KOPT-K1 (cell line): ENCODE data around the gene SFRP4.
"Not testable (repeated sequence)": the region's sequence is repeated elsewhere in the genome, so short reads cannot be mapped to it uniquely, and the experiment has no call there.

Experiments
- H3K27ac ChIP-seq: fragments of 200-600 bp; sonication (generic); 2 replicates; pipeline ENCODE4 v1.5.1; 2016; ENCODE audit warnings: antibody characterized with exemption, mild to moderate bottlenecking, low read depth, low read length; ENCODE audit not compliant: poor library complexity, severe bottlenecking
- H3K36me3 ChIP-seq: fragments of 200-600 bp; sonication (generic); 2 replicates; pipeline ENCODE4 v1.5.1; 2017; ENCODE audit warnings: antibody characterized with exemption, mild to moderate bottlenecking, low read length, moderate library complexity; ENCODE audit not compliant: insufficient read depth
- H3K9me3 ChIP-seq: fragments of 200-600 bp; sonication (generic); 2 replicates; pipeline ENCODE4 v1.5.1; 2017; ENCODE audit warnings: antibody characterized with exemption, low read length, mild to moderate bottlenecking; ENCODE audit not compliant: insufficient read depth, poor library complexity, severe bottlenecking

The SFRP4 gene

GRCh38 chr7:37916673-37917660 lies at the start of gene SFRP4:
Gene SFRP4, minus strand, starts transcription at chr7:37916817. Its CDS starts 280 bp downstream, at chr7:37916537.
- no peaks in the 10 kb centered on the region for H3K9me3 ChIP-seq
- no peak within 1 kb of the TSS for H3K27ac ChIP-seq
- H3K36me3 ChIP-seq, result no peaks in the 10 kb centered on the region

DNA sequence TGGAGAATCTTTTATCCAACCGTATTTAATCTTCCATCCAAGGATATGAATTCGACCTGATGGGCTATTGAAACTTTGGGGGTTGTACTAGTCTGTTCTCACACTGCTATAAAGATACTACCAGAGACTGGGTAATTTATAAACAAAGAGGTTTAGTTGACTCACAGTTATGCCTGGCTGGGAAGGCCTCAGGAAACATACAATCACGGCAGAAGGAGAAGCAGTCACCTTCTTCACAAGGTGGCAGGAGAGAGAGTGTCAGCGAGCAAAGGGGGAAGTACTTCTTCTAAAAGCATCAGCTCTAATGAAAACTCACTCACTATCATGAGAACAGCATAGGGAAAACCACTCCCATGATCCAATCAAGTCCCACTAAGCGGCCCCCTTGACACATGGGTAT lies 47.6 kb upstream of the SFRP4 start:
- no peaks in the 10 kb centered on the region for H3K36me3 ChIP-seq

GRCh38 chr7:37961251-37961650 lies 44.6 kb upstream of the SFRP4 start:
- Histone ChIP-seq H3K9me3 (no peaks in the 10 kb centered on the region), H3K36me3 (no peaks in the 10 kb centered on the region), H3K27ac (no peak overlapping the region)

More for the DNA sequence above, 47.6 kb upstream of the SFRP4 start:
- no peak overlapping the region for H3K27ac ChIP-seq
- H3K9me3 ChIP-seq, result no peaks in the 10 kb centered on the region

DNA sequence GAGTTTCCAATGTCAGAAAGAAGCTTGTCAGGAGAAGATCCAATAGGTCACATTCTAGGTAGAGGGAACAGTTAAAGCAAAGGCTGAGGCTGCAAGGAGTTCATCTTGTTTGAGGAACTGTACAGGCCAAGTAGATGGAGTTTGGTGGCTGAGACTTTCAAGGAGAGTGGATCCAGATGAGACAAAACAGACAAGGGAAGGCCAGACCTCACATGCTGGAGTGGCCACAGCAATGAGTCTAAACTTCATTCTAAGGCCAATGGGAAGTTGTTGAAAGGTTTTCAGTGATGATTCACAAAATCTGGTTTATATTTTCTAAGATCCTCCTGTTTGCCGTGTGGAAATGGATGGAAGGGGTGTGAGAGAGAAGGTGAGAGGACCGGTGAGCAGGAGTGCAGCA lies 43.9 kb upstream of the SFRP4 start:
- Histone ChIP-seq H3K36me3 (no peaks in the 10 kb centered on the region), H3K9me3 (no peaks in the 10 kb centered on the region), H3K27ac (no peak overlapping the region)

DNA sequence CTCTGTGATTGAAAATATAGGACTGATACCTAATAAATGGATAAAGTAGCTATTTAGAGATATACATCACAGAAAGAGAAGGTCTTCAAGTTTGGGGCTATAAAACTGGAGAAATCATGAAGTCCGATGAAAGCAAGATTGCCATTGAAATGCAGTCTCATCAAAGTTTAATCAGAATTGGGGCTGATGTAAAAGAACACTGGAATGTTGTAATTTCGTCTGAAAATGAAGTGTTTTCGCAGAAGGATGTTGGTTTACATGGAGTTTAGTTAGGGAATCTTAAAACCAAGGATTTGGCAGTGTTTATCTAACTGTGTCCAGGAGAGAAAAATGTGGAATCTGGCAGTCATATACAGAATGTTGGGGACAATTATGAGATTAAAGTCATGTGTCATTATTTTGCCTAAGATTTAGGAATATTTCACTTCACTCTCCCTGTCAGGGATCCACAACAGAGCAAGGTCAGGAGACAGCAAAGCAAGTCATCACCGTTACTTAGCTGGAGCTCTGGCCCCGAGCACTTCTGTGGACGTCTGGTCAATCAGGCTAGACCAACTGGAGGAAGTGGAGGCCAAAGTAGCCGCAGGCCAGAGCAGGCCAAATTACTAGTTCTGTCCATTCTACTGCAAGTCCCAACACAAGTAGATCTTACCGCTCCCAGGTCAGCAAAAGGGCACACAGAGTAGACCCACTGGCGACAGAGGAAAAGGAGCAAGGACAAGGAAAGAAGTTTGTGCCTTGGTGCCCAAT lies 40.8 kb upstream of the SFRP4 start:
- no peak overlapping the region for H3K27ac ChIP-seq
- H3K9me3 ChIP-seq, result no peaks in the 10 kb centered on the region
- no peaks in the 10 kb centered on the region for H3K36me3 ChIP-seq

GRCh38 chr7:37956791-37957190 lies 40.2 kb upstream of the SFRP4 start:
- no peaks in the 10 kb centered on the region for H3K9me3 ChIP-seq

DNA sequence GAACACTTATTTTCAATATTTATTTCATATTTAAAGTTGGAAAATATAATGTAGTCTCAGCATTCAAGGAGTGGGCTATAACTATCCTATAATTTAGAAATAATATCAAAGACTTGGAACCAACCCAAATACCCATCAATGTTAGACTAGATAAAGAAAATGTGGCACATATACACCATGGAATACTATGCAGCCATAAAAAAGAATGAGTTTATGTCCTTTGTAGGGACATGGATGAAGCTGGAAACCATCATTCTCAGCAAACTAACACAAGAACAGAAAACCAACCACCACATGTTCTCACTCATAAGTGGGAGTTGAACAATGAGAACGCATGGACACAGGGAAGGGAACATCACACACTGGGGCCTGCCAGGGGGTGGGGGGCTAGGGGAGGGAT lies 37.6 kb upstream of the SFRP4 start:
- not testable (repeated sequence) for H3K36me3 ChIP-seq, H3K27ac ChIP-seq, H3K9me3 ChIP-seq

More at GRCh38 chr7:37956791-37957190, 40.2 kb upstream of the SFRP4 start:
- Histone ChIP-seq H3K36me3 (no peaks in the 10 kb centered on the region; the same call in 1 of the 2 replicates), H3K27ac (no peak overlapping the region)

GRCh38 chr7:37952240-37952639 lies 35.6 kb upstream of the SFRP4 start:
- Histone ChIP-seq H3K36me3 (peaks cover 6% of the 10 kb centered on the region), H3K9me3 (no peaks in the 10 kb centered on the region), H3K27ac (no peak overlapping the region)

GRCh38 chr7:37947941-37948210 lies 31.3 kb upstream of the SFRP4 start:
- Histone ChIP-seq H3K27ac (no peak overlapping the region), H3K9me3 (no peaks in the 10 kb centered on the region), H3K36me3 (peaks cover 6% of the 10 kb centered on the region)

GRCh38 chr7:37947138-37947940 lies 30.7 kb upstream of the SFRP4 start:
- Histone ChIP-seq H3K9me3 (no peaks in the 10 kb centered on the region), H3K27ac (no peak overlapping the region), H3K36me3 (peaks cover 6% of the 10 kb centered on the region)

GRCh38 chr7:37945336-37945735 lies 28.7 kb upstream of the SFRP4 start:
- Histone ChIP-seq H3K9me3 (no peaks in the 10 kb centered on the region), H3K27ac (no peak overlapping the region), H3K36me3 (peaks cover 5% of the 10 kb centered on the region; the same call in 1 of the 2 replicates)

DNA sequence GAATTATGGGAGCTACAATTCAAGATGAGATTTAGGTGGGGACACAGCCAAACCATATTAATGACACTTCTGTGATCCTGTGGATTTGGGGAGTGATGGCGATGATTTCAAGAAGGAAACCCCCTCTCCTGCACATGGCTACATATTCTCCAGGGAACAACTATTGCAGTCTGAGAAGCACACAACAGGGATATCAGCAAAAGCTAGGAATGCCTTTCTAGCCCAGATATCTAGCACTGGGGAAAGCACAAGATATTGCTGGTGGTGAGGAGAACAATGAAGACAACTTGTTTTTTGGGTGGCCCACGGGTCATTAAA lies 28.1 kb upstream of the SFRP4 start:
- Histone ChIP-seq H3K9me3 (no peaks in the 10 kb centered on the region), H3K27ac (no peak overlapping the region), H3K36me3 (no peaks in the 10 kb centered on the region)

DNA sequence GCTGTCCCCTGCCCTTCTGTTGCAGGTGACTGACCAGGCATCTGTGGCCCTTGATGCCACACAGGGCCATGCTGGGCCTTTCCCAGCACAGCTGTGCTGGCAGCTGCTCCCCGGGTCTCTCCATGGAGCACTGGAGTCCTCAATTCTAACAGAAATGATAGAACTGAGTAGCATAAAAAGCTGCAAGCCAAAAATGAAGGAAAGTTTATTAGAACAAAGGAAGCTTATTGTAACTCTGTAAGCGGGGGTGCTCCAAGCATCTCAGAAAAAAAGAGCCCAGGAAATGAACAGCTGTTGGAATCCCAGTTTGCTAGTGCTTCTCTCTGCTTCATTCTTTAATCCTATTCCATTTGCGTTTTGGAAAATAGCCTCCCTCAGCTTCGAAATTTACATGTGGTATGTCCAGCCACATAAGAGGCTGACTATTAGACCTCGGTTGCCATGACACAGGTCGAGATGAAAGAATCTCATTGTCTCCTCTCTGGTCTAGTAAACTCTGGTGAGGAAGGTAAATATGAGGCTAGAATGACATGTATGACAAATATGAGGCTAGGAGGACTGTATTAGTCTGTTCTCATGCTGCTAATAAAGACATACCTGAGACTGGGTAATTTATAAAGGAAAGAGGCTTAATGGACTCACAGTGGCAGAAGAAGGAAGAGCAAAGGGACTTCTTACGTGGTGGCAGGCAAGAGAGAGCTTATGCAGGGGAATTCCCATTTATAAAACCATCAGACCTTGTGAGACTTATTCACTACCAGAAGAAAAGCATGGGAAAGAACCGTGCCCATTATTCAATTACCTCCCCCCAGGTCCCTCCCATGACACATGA lies 27.5 kb upstream of the SFRP4 start:
- Histone ChIP-seq H3K36me3 (no peaks in the 10 kb centered on the region), H3K9me3 (no peaks in the 10 kb centered on the region), H3K27ac (no peak overlapping the region)

- H3K36me3 ChIP-seq, result no peaks in the 10 kb centered on the region
- H3K9me3 ChIP-seq, result no peaks in the 10 kb centered on the region
- no peak overlapping the region for H3K27ac ChIP-seq
Measured at GRCh38 chr7:37942934-37943610, 26.5 kb upstream of the SFRP4 start.
